ENCODE results near the gene OR13C3. TPM values are rescaled to one million over a fixed set of nuclear protein-coding genes. Genes with fewer than 3 reads are reported as not detected.
"Not testable (repeated sequence)": the region's sequence is repeated elsewhere in the genome, so short reads cannot be mapped to it uniquely, and the experiment has no call there.

OR13C3 gene
- not detected in 2 replicates for total RNA-seq

DNA sequence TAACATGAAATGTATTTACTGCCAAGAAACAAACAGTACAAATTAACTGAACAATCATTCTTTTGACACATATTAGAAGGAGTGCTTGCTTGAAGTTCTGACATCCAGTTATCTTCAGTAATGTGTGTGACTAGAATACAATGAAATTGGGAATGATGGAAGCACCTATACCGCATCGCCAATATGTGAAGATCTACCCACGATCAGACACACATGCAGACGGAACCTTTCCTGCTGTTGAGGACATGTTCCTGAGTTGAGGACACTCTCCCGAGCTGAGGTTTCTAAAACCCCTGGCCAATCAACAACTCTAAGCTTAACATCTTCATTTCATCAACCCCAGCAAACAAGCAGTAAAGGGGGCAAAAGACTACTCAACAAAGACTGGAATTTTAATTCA lies at the start of gene OR13C3:
Gene OR13C3 (minus strand): TSS at position 101 of the 400 bp plus-strand sequence. CDS start 133 bp downstream, outside the sequence.
- no peaks in the 10 kb centered on the region for H3K36me3 Mint-ChIP-seq (ENCODE audit: low read depth)
- H3K9me3 Mint-ChIP-seq: no peaks in the 10 kb centered on the region
- no peak within 1 kb of the TSS for H3K27ac Mint-ChIP-seq
- no peaks in the 10 kb centered on the region for H3K27me3 Mint-ChIP-seq
- no peak within 1 kb of the TSS for H3K4me3 Mint-ChIP-seq
- no peaks in the 10 kb centered on the region for H3K4me1 Mint-ChIP-seq
- intact Hi-C loops (cut with micrococcal nuclease): no loop called here
- DNase-seq: no peak

DNA sequence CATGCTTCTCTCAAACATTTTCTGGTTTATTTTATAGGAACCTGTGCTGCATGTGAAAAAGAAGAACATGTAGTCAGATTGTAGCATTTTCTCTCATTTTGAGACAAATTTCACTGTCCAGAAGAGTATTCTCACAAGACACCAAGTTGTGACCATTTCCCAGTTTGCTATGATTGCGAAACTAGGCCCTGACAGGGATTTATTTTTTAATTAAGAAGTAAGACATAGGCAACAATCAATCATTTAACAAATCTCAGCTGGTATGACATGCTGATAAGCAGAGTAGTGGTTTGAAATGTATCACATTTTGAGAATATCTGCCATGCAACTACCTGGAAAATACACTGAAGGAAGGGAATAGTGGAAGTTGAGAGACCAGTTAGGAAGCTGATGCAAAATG lies 43.9 kb upstream of the OR13C3 start:
- H3K27ac Mint-ChIP-seq: no peak overlapping the region
- intact Hi-C loops (cut with micrococcal nuclease): no loop called here
- no peak overlapping the region for H3K4me3 Mint-ChIP-seq
- H3K4me1 Mint-ChIP-seq: no peaks in the 10 kb centered on the region
- no peaks in the 10 kb centered on the region for H3K36me3 Mint-ChIP-seq (ENCODE audit: low read depth)
- no peak for DNase-seq
- no peaks in the 10 kb centered on the region for H3K9me3 Mint-ChIP-seq
- no peaks in the 10 kb centered on the region for H3K27me3 Mint-ChIP-seq

DNA sequence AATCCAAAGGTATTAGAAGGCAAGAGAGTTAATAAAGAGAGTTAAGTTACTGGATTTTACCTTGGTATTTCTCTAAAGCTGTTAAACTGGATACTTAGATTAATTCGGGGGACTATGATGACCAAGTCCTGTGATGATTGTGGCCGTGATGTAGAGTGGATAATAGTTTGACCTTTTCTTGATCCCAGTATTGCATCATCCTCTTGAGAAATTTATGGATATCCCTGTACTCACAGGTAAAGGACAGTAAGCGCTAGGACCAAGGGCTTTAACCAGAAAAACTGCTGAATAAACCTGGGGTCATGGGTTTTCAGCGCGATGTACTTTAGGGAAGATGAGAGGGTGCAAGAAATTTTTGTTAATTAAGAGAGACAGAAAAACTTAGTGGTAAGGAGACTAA lies 40.6 kb upstream of the OR13C3 start:
- no peaks in the 10 kb centered on the region for H3K27me3 Mint-ChIP-seq
- no peak for DNase-seq

GRCh38 chr9:104575456-104575855 lies 38.8 kb upstream of the OR13C3 start:
- no peak for DNase-seq
- no peaks in the 10 kb centered on the region for H3K36me3 Mint-ChIP-seq (ENCODE audit: low read depth)
- no peak overlapping the region for H3K4me3 Mint-ChIP-seq
- H3K27ac Mint-ChIP-seq: no peak overlapping the region
- H3K4me1 Mint-ChIP-seq: no peaks in the 10 kb centered on the region
- H3K9me3 Mint-ChIP-seq: peaks cover 4% of the 10 kb centered on the region
- no peaks in the 10 kb centered on the region for H3K27me3 Mint-ChIP-seq
- intact Hi-C loops (cut with micrococcal nuclease): no loop called here

More for the DNA sequence above, 40.6 kb upstream of the OR13C3 start:
- H3K27ac Mint-ChIP-seq: no peak overlapping the region
- intact Hi-C loops (cut with micrococcal nuclease): no loop called here
- peaks cover 4% of the 10 kb centered on the region for H3K9me3 Mint-ChIP-seq
- H3K4me3 Mint-ChIP-seq: no peak overlapping the region
- no peaks in the 10 kb centered on the region for H3K4me1 Mint-ChIP-seq
- H3K36me3 Mint-ChIP-seq (ENCODE audit: low read depth): no peaks in the 10 kb centered on the region

GRCh38 chr9:104572612-104573011 lies 36.0 kb upstream of the OR13C3 start:
- Mint-ChIP-seq H3K27ac (no peak overlapping the region), H3K36me3 (ENCODE audit: low read depth) (no peaks in the 10 kb centered on the region), H3K4me3 (no peak overlapping the region), H3K4me1 (no peaks in the 10 kb centered on the region), H3K27me3 (no peaks in the 10 kb centered on the region), H3K9me3 (peaks cover 4% of the 10 kb centered on the region)
- intact Hi-C loops (cut with micrococcal nuclease): no loop called here
- DNase-seq: no peak

DNA sequence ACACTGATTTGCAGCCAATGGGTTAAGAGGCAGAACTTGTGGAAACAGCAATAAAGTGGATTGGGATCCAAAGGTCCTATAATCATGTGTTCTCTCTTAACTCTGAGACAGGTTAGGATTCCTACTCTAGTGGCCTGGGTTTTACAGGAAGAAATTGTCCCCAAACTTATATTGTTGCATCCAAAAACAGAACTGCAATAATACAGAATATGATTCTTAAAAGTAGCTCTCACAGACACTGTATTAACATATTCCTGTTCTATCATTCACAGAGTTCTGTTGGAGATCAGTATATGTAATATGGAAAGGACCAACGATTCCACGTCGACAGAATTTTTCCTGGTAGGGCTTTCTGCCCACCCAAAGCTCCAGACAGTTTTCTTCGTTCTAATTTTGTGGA lies 32.2 kb upstream of the OR13C3 start, which contains the start of gene OR13C8:
Gene OR13C8 (plus strand): TSS at position 301 of the 400 bp plus-strand sequence. CDS start 0 bp downstream, at position 301.
- H3K27ac Mint-ChIP-seq: no peak within 1 kb of the TSS
- DNase-seq: no peak
- intact Hi-C loops (cut with micrococcal nuclease): no loop called here
- H3K4me1 Mint-ChIP-seq: no peaks in the 10 kb centered on the region
- no peak within 1 kb of the TSS for H3K4me3 Mint-ChIP-seq
- no peaks in the 10 kb centered on the region for H3K27me3 Mint-ChIP-seq
- H3K9me3 Mint-ChIP-seq: peaks cover 4% of the 10 kb centered on the region
- H3K36me3 Mint-ChIP-seq (ENCODE audit: low read depth): no peaks in the 10 kb centered on the region

- intact Hi-C loops (cut with micrococcal nuclease): no loop called here
- DNase-seq: no peak
- H3K36me3 Mint-ChIP-seq (ENCODE audit: low read depth): no peaks in the 10 kb centered on the region
- H3K4me3 Mint-ChIP-seq: no peak overlapping the region
- no peak overlapping the region for H3K27ac Mint-ChIP-seq
- H3K9me3 Mint-ChIP-seq: no peaks in the 10 kb centered on the region
- no peaks in the 10 kb centered on the region for H3K4me1 Mint-ChIP-seq
- H3K27me3 Mint-ChIP-seq: no peaks in the 10 kb centered on the region
These were observed 27.7 kb upstream of the OR13C3 start for GRCh38 chr9:104564358-104564757.

DNA sequence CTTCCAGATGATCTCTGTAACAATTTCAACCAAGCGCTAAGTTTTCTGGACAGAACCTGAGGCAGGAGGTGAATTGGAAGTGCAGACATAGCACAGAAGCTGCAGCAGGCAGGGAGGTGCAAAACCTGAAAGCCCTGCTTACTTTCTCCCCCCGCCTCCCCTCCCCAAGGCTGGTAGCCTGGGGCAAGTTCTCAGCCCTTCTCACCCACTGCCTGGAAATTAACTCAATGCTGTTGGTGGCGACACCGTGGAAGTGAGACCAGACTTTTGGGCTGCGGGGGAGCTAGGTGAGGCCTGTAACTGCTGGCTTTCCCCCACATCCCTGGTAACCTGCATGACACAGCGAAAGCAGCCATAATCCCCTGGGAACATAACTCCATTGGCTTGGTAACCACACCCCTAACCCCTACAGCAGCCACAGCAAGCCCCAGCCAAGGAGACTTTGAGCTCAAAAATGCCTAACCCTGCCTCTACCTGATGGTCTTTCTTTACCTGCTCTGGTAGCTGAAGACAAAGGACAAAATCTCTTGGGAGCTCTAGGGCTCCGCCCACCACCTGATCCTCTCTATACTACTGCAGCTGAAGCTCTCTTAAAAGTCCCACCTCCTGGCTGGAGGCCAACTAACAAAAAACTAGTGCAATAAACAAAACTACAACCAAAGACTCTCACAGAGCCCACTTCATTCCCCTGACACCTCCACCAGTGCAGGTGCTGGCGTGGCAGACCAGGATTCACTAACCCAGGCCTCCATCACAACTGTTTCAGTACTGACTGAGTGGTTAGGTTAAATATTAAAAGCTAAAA lies 20.4 kb upstream of the OR13C3 start:
- DNase-seq: no peak
- Mint-ChIP-seq H3K27ac (no peak overlapping the region), H3K9me3 (no peaks in the 10 kb centered on the region), H3K27me3 (no peaks in the 10 kb centered on the region), H3K36me3 (ENCODE audit: low read depth) (no peaks in the 10 kb centered on the region), H3K4me1 (no peaks in the 10 kb centered on the region), H3K4me3 (no peak overlapping the region)
- intact Hi-C loops (cut with micrococcal nuclease): no loop called here

DNA sequence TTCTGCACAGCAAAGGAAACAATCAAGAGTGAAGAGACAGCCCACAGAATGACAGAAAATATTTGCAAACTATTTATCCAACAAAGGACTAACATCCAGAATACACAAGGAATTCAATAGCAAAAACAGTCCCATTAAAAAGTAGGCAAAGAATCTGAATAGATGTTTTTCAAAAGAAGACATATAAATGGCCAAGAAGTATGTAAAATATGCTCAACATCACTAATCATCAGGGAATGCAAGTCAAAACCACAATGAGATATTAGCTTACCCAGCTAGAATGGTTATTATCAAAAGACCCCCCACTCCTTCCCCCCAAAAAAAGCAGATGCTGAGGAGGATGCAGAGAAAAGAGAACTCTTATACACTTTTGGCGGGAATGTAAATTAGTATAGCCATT lies 18.9 kb upstream of the OR13C3 start:
- DNase-seq: no peak
- Mint-ChIP-seq H3K27ac (no peak overlapping the region), H3K36me3 (ENCODE audit: low read depth) (no peaks in the 10 kb centered on the region), H3K4me1 (no peaks in the 10 kb centered on the region), H3K4me3 (no peak overlapping the region), H3K27me3 (no peaks in the 10 kb centered on the region), H3K9me3 (no peaks in the 10 kb centered on the region)
- intact Hi-C loops (cut with micrococcal nuclease): no loop called here

GRCh38 chr9:104553261-104553660 lies 16.6 kb upstream of the OR13C3 start:
- no peak overlapping the region for H3K27ac Mint-ChIP-seq
- no peaks in the 10 kb centered on the region for H3K36me3 Mint-ChIP-seq (ENCODE audit: low read depth)
- no peak overlapping the region for H3K4me3 Mint-ChIP-seq
- intact Hi-C loops (cut with micrococcal nuclease): no loop called here
- H3K9me3 Mint-ChIP-seq: no peaks in the 10 kb centered on the region
- no peaks in the 10 kb centered on the region for H3K4me1 Mint-ChIP-seq
- no peak for DNase-seq
- no peaks in the 10 kb centered on the region for H3K27me3 Mint-ChIP-seq

DNA sequence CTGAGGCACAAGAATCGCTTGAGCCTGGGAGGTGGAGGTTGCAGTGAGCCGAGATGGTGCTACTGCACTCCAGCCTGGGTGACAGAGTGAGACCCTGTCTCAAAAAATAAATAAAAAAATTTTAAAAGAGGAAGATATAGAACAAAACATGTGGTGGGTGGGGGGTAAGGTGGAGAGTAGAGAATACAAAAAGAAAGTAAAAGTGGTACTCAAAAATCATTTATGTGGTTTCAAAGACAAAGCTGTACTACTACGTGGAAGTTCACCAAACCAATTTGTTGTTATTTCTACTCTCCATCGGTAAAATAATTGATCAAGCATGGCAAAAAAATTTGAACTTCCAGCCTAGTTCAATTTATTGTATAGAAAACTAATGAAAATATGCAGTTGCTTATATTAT lies 8.0 kb upstream of the OR13C3 start:
- Mint-ChIP-seq H3K4me3 (no peak overlapping the region), H3K9me3 (no peaks in the 10 kb centered on the region), H3K4me1 (no peaks in the 10 kb centered on the region), H3K27ac (no peak overlapping the region), H3K27me3 (no peaks in the 10 kb centered on the region), H3K36me3 (ENCODE audit: low read depth) (no peaks in the 10 kb centered on the region)
- intact Hi-C loops (cut with micrococcal nuclease): no loop called here
- no peak for DNase-seq

- H3K4me3 Mint-ChIP-seq: no peak overlapping the region
- no peak overlapping the region for H3K27ac Mint-ChIP-seq
- intact Hi-C loops (cut with micrococcal nuclease): no loop called here
- no peaks in the 10 kb centered on the region for H3K4me1 Mint-ChIP-seq
- no peaks in the 10 kb centered on the region for H3K36me3 Mint-ChIP-seq (ENCODE audit: low read depth)
- H3K27me3 Mint-ChIP-seq: no peaks in the 10 kb centered on the region
- H3K9me3 Mint-ChIP-seq: no peaks in the 10 kb centered on the region
- DNase-seq: no peak
These were observed 2.6 kb upstream of the OR13C3 start for GRCh38 chr9:104539275-104539674.

DNA sequence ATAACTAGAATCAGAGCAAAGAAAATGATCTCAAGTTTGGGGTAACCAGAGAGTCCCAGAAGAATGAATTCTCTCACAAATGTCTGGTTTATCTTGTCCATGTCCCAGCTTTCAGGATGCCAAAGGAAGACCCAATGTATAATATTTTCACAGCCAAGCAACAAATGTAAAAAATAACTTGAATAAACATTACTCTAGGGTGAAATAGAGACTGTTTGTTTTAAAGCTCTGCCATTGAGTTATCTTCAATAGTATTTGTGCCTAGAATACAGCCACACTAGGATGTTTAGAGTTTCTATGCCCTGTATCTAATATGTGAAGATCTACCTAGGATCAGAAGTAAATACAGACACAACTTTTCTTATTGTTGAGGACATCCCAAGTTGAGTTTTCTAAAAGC lies 9.5 kb downstream of the OR13C3 start, which contains the start of gene OR13C4:
Gene OR13C4 (minus strand): TSS at position 101 of the 400 bp plus-strand sequence. CDS start 0 bp downstream, at position 101.
- no peaks in the 10 kb centered on the region for H3K4me1 Mint-ChIP-seq
- H3K4me3 Mint-ChIP-seq: no peak within 1 kb of the TSS
- no peak for DNase-seq
- intact Hi-C loops (cut with micrococcal nuclease): no loop called here
- no peak within 1 kb of the TSS for H3K27ac Mint-ChIP-seq
- H3K36me3 Mint-ChIP-seq (ENCODE audit: low read depth): no peaks in the 10 kb centered on the region
- no peaks in the 10 kb centered on the region for H3K27me3 Mint-ChIP-seq
- no peaks in the 10 kb centered on the region for H3K9me3 Mint-ChIP-seq

DNA sequence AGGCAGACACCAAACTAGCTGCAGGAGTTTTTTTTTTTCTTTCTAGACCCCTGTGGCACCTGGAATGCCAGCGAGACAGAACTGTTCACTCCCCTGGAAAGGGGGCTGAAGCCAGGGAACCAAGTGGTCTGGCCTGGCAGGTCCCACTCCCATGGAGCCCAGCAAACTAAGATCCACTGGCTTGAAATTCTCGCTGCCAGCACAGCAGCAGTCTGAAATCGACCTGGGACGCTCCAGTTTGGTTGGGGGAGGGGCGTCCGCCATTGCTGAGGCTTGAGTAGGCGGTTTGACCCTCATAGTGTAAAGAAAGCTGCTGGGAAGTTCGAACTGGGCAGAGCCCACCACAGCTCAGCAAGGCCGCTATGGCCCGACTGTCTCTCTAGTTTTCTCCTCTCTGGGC lies 16.4 kb downstream of the OR13C3 start:
- not testable (repeated sequence) for H3K27me3 Mint-ChIP-seq, H3K4me1 Mint-ChIP-seq

GRCh38 chr9:104514901-104515300 lies 21.8 kb downstream of the OR13C3 start:
- no peaks in the 10 kb centered on the region for H3K36me3 Mint-ChIP-seq (ENCODE audit: low read depth)
- H3K27me3 Mint-ChIP-seq: no peaks in the 10 kb centered on the region
- H3K4me3 Mint-ChIP-seq: no peak overlapping the region
- H3K4me1 Mint-ChIP-seq: no peaks in the 10 kb centered on the region
- DNase-seq: no peak
- intact Hi-C loops (cut with micrococcal nuclease): no loop called here
- peaks cover 4% of the 10 kb centered on the region for H3K9me3 Mint-ChIP-seq
- no peak overlapping the region for H3K27ac Mint-ChIP-seq

More for the DNA sequence above, 16.4 kb downstream of the OR13C3 start:
- intact Hi-C loops (cut with micrococcal nuclease); H3K27ac Mint-ChIP-seq; H3K4me3 Mint-ChIP-seq; DNase-seq; H3K9me3 Mint-ChIP-seq; H3K36me3 Mint-ChIP-seq (ENCODE audit: low read depth): not testable (repeated sequence)
